Measurements from ENCODE around the gene SNX25.

Gene SNX25

DNA sequence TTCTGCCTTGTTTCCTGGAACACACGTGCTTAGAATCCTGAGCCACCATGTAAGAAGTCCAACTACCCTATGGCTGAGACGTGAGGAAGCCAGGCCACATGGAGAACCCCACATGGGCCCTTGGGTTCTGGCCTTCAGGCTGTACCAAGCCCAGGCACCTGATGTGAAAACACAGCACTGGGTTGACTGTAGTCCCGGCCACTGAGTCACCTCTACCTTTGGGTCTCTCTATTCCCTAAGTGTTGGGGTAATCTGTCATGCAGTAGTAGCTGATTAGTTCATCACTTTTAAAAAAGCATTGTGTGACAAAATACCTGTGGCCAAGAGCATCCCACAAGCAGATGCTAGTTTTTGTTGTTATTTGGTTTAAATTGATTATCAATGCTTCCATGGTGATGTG lies 29.9 kb upstream of the SNX25 start:
- Histone ChIP-seq H3K27me3 (ENCODE audit: insufficient read depth, low read depth) (no peaks in the 10 kb centered on the region), H3K36me3 (ENCODE audit: insufficient read depth) (no peaks in the 10 kb centered on the region), H2AFZ (ENCODE audit: low read depth) (no peak overlapping the region), H3K27ac (no peak overlapping the region), H3K9ac (no peak overlapping the region), H4K20me1 (ENCODE audit: insufficient read depth) (0 out of 2 replicates have a peak, but pooled peaks cover 4% of the 10 kb centered on the region), H3K4me2 (no peak overlapping the region), H3K79me2 (ENCODE audit: insufficient read depth, low read depth) (peaks cover 19% of the 10 kb centered on the region; the same call in 1 of the 2 replicates), H3K4me3 (IDR thresholded peaks at IDR 0.05; ENCODE audit: insufficient read depth, low read depth, low read length) (no peak overlapping the region), H3K4me1 (ENCODE audit: low read depth, poor library complexity, severe bottlenecking) (peaks cover 7% of the 10 kb centered on the region)
- TF ChIP-seq, protein P1, sequence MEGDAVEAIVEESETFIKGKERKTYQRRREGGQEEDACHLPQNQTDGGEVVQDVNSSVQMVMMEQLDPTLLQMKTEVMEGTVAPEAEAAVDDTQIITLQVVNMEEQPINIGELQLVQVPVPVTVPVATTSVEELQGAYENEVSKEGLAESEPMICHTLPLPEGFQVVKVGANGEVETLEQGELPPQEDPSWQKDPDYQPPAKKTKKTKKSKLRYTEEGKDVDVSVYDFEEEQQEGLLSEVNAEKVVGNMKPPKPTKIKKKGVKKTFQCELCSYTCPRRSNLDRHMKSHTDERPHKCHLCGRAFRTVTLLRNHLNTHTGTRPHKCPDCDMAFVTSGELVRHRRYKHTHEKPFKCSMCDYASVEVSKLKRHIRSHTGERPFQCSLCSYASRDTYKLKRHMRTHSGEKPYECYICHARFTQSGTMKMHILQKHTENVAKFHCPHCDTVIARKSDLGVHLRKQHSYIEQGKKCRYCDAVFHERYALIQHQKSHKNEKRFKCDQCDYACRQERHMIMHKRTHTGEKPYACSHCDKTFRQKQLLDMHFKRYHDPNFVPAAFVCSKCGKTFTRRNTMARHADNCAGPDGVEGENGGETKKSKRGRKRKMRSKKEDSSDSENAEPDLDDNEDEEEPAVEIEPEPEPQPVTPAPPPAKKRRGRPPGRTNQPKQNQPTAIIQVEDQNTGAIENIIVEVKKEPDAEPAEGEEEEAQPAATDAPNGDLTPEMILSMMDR (conservative IDR thresholded peaks at IDR 0.05; ENCODE audit: low read depth, low read length): no peak

GRCh38 chr4:185182239-185182638 lies 27.2 kb upstream of the SNX25 start:
- H3K9ac ChIP-seq: no peak overlapping the region
- no peaks in the 10 kb centered on the region for H3K27me3 ChIP-seq (ENCODE audit: insufficient read depth, low read depth)
- H2AFZ ChIP-seq (ENCODE audit: low read depth): no peak overlapping the region
- H3K36me3 ChIP-seq (ENCODE audit: insufficient read depth): no peaks in the 10 kb centered on the region
- peaks cover 35% of the 10 kb centered on the region; the same call in 1 of the 2 replicates for H3K79me2 ChIP-seq (ENCODE audit: insufficient read depth, low read depth)
- H4K20me1 ChIP-seq (ENCODE audit: insufficient read depth): 0 out of 2 replicates have a peak, but pooled peaks cover 4% of the 10 kb centered on the region
- H3K4me3 ChIP-seq (IDR thresholded peaks at IDR 0.05; ENCODE audit: insufficient read depth, low read depth, low read length): no peak overlapping the region
- peaks cover 7% of the 10 kb centered on the region for H3K4me1 ChIP-seq (ENCODE audit: low read depth, poor library complexity, severe bottlenecking)
- no peak overlapping the region for H3K27ac ChIP-seq
- no peak overlapping the region for H3K4me2 ChIP-seq
- TF ChIP-seq, protein P1 (conservative IDR thresholded peaks at IDR 0.05; ENCODE audit: low read depth, low read length): no peak

- TF ChIP-seq, protein P1 (conservative IDR thresholded peaks at IDR 0.05; ENCODE audit: low read depth, low read length): peak; percentile 91
- Histone ChIP-seq H3K9ac (no peak overlapping the region), H3K79me2 (ENCODE audit: insufficient read depth, low read depth) (peaks cover 39% of the 10 kb centered on the region; the same call in 1 of the 2 replicates), H3K36me3 (ENCODE audit: insufficient read depth) (no peaks in the 10 kb centered on the region), H3K4me1 (ENCODE audit: low read depth, poor library complexity, severe bottlenecking) (peaks cover 7% of the 10 kb centered on the region), H4K20me1 (ENCODE audit: insufficient read depth) (0 out of 2 replicates have a peak, but pooled peaks cover 4% of the 10 kb centered on the region), H2AFZ (ENCODE audit: low read depth) (no peak overlapping the region), H3K4me2 (no peak overlapping the region), H3K27ac (no peak overlapping the region), H3K27me3 (ENCODE audit: insufficient read depth, low read depth) (no peaks in the 10 kb centered on the region), H3K4me3 (IDR thresholded peaks at IDR 0.05; ENCODE audit: insufficient read depth, low read depth, low read length) (no peak overlapping the region)
Measured at GRCh38 chr4:185183622-185184281, 25.6 kb upstream of the SNX25 start.

- Histone ChIP-seq H3K4me2 (no peak overlapping the region), H3K9ac (no peak overlapping the region), H3K4me3 (IDR thresholded peaks at IDR 0.05; ENCODE audit: insufficient read depth, low read depth, low read length) (no peak overlapping the region), H3K27me3 (ENCODE audit: insufficient read depth, low read depth) (no peaks in the 10 kb centered on the region), H4K20me1 (ENCODE audit: insufficient read depth) (0 out of 2 replicates have a peak, but pooled peaks cover 4% of the 10 kb centered on the region), H3K4me1 (ENCODE audit: low read depth, poor library complexity, severe bottlenecking) (peaks cover 7% of the 10 kb centered on the region), H3K27ac (no peak overlapping the region), H3K36me3 (ENCODE audit: insufficient read depth) (0 out of 2 replicates have a peak, but pooled peaks cover 5% of the 10 kb centered on the region), H3K79me2 (ENCODE audit: insufficient read depth, low read depth) (peaks cover 39% of the 10 kb centered on the region; the same call in 1 of the 2 replicates), H2AFZ (ENCODE audit: low read depth) (no peak overlapping the region)
- TF ChIP-seq, protein P1 (conservative IDR thresholded peaks at IDR 0.05; ENCODE audit: low read depth, low read length): no peak
Measured at GRCh38 chr4:185186769-185187168, 22.6 kb upstream of the SNX25 start.

All from KMS-11 (cell line).